H7 (cell line): ENCODE results near the gene ALDH1B1. TPM values are rescaled to one million over a fixed set of nuclear protein-coding genes. Genes with fewer than 3 reads are reported as not detected.

ENCODE experiments used
- DNase-seq: peaks from one replicate; pipeline ENCODE4 v3.0.0; 2012
- H3K27me3 ChIP-seq: 2 replicates; pipeline ENCODE4 v1.6.0; 2011; ENCODE audit warnings: mild to moderate bottlenecking, low read length; ENCODE audit not compliant: control insufficient read depth, insufficient read depth
- H3K36me3 ChIP-seq: replicated peaks from 2 replicates; pipeline ENCODE4 v1.5.1; 2011; ENCODE audit warnings: low read length; ENCODE audit not compliant: control insufficient read depth, insufficient read depth
- H3K4me3 ChIP-seq: 2 replicates; pipeline ENCODE4 v1.5.1; 2011; ENCODE audit warnings: low read depth, mild to moderate bottlenecking, control low read depth, low read length, moderate library complexity; ENCODE audit not compliant: insufficient read depth
- total RNA-seq: library from RNA; depleted of rRNA; stranded (reverse); fragments of >200 nt; shearing (Covaris generic); gene quantifications from 2 replicates; pipeline ENCODE4 v1.2.3, GENCODE V29; 2014

ALDH1B1 gene
- total RNA-seq, 1 experiment from 2014 or later, result 37.3 TPM

DNA sequence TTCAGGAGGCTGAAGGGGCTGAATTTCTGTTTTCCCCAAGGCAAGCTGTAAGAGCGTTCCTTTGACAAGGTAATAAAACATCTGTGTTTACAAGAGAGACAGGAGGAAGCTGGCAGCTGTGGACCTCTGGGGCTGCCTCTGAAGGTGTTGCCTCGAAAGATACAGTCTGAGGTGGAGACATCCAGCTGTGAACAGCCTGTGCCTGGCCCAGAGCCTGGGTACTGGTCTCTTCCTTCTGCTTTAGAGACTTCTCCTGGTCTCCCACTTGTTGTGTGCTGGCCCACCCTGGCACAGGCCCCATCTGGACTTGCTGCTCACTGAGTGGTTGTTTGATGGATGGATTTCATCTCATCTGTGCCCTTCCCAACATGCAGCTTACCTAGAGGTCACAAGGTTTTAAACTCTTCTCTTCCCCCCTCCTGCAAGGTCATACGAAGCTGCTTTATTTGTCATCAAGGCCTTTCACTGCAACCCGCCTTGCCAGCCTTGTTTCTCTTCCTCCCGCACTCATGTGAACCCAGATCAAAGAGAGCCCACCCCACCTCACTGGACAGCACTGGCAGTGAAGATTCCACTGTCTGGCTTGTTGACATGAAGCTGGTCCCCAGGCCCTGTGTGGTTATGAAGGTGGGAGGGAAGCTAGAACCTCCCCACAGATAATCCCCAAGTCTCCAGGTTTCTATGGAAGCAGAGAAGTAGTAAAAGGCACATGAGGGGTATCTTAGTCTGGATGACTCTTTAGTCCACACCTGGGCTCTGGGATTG is 35.0 kb upstream of the ALDH1B1 start:
- DNase-seq, result no peak
- H3K4me3 ChIP-seq, result no peak overlapping the region
- H3K36me3 ChIP-seq, result no peaks in the 10 kb centered on the region
- peaks cover 1% of the 10 kb centered on the region; the same call in 1 of the 2 replicates for H3K27me3 ChIP-seq

DNA sequence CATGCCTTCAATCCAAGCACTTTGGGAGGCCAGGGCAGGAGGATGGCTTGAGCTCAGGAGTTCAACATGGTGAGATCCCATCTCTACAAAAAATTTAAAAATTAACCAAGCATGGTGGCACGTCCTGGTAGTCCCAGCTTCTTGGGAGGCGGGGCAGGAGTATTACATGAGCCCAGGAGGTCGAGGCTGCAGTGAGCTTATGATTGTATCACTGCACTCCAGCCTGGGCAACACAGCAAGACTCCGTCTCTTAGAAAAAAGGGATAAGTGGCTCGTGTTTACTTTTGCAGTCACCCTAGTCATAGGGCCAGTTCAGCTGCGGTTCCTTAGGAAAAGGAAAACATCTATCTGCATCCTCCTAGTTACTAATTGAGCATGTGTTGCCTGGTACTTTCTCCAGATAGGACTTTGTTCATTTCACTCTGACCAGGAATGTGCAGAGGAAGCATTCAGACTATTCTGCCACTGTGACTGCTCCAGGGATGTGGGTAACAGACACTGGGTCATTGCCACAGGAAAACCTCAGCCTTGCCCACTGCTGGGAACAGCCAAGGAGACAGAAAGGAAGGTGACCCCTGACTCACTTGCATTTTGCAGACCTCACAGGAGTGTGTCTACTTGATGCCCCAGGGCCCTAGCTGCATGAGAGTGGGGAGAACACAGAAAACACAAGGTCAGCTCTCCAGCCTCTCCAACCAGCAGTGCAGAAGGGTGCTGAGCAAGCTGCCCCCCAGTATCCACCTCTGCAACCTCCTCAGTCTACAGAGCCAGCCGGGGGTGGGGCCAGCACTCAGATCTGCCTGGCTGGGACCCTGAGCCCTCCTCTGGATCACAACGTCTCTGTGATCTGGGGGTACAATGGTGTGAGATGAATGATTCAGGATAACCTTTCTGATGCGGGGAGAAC is 33.9 kb upstream of the ALDH1B1 start:
- peaks cover 1% of the 10 kb centered on the region; the same call in 1 of the 2 replicates for H3K27me3 ChIP-seq
- no peak for DNase-seq

DNA sequence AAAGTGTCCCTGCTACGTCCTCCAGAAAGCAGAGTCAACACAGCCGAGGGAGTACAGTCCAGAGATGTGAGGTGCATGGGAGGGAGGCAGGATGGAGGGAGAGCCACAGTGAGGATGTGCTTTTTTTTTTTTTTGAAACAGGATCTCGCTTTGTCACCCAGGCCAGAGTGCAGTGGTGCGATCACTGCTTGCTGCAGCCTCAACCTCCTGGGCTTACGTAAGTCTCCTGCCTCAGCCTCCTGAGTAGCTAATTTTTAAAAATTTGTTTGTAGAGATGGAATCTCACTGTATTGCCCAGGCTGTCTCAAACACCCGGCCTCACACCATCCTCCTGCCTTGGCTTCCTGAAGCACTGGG is 33.2 kb upstream of the ALDH1B1 start:
- peaks cover 1% of the 10 kb centered on the region; the same call in 1 of the 2 replicates for H3K27me3 ChIP-seq
- H3K4me3 ChIP-seq, result no peak overlapping the region
- DNase-seq, result no peak
- no peaks in the 10 kb centered on the region for H3K36me3 ChIP-seq

More for the DNA sequence above, 33.9 kb upstream of the ALDH1B1 start:
- H3K36me3 ChIP-seq, result no peaks in the 10 kb centered on the region
- no peak overlapping the region for H3K4me3 ChIP-seq

DNA sequence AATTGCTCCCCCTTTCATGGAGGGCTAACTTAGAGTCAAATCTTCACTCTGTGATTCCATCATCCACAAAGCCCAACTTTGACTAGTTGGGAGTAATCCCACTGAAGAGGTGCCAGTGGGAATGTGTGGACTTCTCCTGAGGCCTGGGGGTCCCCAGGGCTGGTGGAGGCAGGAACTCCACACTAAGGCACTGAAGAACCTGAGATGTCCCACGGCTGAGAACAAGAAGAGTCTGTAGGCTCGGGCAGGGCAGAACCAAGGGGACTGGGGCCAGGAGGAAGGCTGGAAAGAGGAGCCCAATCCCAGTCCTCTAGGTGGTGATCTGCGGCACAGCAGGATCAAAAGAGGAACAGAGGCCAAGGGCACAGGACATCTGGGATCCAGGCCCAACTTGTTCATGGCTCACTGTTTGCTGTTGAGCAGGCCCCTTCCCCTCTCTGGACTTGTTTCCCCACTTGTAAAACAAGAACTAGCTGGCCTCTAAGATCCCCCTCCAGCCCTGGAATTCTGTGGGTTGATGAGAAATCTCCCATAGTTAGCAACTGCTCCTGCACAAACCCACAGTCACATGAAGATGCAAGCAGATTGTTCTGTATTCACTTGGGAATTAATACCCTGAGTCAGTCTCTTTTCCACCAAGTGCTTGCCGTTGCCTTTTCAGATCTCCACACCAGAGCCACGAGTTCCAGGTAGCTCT is 32.7 kb upstream of the ALDH1B1 start:
- Histone ChIP-seq H3K4me3 (no peak overlapping the region), H3K36me3 (no peaks in the 10 kb centered on the region), H3K27me3 (peaks cover 1% of the 10 kb centered on the region; the same call in 1 of the 2 replicates)
- DNase-seq, result no peak

DNA sequence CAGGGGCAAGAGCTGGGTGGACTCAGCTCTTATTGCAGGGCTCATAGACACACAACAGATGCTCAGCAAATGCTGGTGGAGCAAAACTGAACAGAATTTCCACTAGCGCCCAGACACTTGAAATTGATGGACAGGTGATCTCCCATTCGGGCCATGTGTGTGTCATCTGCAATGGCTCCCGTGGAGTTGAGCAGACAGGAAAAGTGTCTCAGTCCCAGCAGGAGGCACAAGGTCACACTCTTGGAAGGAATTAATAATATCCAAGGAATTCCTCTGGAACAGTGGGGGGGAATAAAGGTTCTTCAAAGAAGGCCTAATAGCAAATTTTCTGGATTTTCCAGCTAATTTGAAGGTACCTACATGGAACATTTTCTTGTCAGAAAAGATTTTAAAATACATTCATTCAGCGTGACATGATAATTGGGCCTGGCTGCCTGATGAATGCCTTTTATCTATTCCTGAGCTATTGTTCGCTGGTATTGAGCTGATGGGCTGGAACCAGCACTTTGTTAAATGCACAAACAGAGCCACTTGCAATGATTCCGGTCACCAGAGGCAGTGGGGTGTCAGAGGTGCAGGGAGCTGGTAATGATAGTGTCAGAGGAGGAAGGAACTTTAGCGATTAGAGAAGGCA is 31.5 kb upstream of the ALDH1B1 start:
- Histone ChIP-seq H3K36me3 (no peaks in the 10 kb centered on the region), H3K4me3 (no peak overlapping the region), H3K27me3 (peaks cover 1% of the 10 kb centered on the region; the same call in 1 of the 2 replicates)
- no peak for DNase-seq

DNA sequence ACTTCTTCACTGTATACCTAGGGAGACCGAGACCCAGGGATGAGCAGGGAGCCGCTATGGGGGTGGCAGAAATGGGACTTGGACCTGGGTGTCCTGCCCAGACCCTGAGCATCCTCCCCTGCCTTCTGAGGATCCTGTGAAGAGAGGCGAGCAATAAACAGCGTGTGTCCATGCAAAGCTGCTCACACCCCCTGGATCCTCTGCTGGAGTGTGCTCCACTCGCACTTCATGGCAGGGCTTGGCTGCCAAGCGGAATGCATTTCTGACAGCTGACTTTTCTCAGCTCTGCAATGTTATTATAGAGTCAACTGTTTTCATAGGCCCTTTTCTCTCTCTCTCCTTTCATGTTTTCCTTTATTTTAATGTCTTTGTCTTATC is 31.0 kb upstream of the ALDH1B1 start:
- no peaks in the 10 kb centered on the region for H3K36me3 ChIP-seq
- no peak for DNase-seq
- peaks cover 1% of the 10 kb centered on the region; the same call in 1 of the 2 replicates for H3K27me3 ChIP-seq
- H3K4me3 ChIP-seq, result no peak overlapping the region

DNA sequence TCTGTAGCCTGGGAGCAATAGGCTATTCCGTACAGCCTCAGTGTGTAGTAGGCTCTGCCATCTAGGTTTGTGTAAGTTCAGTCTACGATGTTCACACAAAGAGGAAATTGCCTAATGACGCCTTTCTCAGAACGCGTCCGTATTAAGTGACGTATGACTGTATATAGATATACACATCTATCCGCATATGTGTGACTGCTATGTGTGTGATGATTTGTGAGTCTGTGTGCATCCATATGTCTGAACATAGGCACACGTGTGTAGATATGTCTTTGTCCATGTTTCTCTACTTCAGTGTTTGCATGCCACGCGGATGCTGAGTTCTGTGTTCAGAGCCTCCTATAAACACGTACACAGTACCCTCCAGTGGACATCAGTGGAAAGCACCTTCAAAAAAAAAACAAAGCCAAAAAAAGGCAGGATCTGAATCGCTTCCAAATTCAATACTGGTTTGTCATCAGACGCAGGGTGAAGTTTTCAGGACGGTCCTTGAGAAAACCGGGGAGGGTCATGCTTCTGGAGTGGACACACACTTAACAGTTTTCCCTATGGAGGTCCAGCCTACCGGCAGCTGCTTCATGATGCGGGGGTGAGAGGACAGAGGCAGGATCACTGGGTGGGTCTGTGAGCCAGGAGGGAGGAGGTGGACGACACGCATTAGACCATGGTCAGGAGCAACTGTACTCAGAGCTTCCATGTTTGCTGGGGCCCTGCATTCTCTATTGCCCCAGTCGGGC is 29.5 kb upstream of the ALDH1B1 start:
- Histone ChIP-seq H3K36me3 (no peaks in the 10 kb centered on the region), H3K4me3 (no peak overlapping the region), H3K27me3 (no peaks in the 10 kb centered on the region; the same call in 1 of the 2 replicates)
- DNase-seq, result peak; percentile 52

DNA sequence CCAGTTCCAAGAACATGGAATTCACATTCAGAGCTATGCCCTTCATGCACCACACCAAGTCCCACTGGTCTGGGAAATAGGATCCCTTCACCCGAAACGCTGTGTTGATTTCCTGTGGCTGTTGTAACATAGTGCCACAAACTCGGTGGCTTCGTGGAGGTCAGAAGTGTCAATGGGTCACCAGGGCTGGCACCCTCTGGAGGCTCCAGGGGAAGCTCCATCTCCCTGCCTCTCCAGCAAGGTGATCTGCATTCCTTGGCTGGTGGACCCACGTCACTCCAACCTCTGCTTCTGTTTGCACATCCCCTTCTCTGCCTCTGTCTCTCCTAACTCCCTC is 28.9 kb upstream of the ALDH1B1 start:
- H3K27me3 ChIP-seq, result no peaks in the 10 kb centered on the region; the same call in 1 of the 2 replicates
- H3K36me3 ChIP-seq, result no peaks in the 10 kb centered on the region
- DNase-seq, result no peak
- no peak overlapping the region for H3K4me3 ChIP-seq

DNA sequence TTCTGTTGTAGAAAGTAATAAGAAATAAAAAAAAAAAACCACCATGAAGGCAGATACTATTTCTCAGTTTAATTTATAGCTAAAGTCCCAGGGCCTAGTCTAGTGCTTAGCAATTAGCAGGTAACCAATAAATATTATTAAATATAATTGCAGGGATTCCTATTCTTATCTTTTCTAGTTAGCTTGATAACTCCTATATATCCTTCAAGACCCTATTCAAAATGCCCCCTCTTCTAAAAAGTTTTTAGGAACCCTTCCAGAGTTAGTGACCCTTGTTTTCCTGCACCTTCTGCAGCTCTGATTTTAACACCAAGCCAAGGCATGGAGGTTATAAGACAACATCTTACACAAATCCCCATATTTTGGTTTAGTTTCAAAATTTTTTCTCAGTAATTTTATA is 24.6 kb upstream of the ALDH1B1 start:
- Histone ChIP-seq H3K27me3 (peaks cover 4% of the 10 kb centered on the region; the same call in 1 of the 2 replicates), H3K36me3 (no peaks in the 10 kb centered on the region), H3K4me3 (no peak overlapping the region)
- no peak for DNase-seq

DNA sequence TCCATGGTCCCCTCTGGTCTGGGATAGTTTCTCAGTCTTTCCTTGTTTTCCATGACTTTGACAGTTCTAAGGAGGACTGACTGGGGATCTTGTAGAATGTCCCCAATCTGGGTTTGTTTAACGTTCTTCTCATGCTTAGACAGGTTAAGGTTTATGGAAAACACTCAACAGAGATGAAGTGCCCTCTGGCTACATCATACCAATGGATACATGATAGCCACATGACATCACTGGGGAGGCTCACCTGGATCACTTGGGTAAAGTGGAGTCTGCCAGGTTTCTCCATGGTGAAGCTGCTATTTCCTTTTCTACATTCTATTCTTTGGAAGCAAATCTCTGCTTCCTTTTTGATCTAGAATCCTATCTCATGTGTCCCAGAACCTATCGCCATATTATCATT is 23.8 kb upstream of the ALDH1B1 start:
- no peak overlapping the region for H3K4me3 ChIP-seq
- DNase-seq, result no peak
- H3K36me3 ChIP-seq, result no peaks in the 10 kb centered on the region
- peaks cover 4% of the 10 kb centered on the region; the same call in 1 of the 2 replicates for H3K27me3 ChIP-seq

DNA sequence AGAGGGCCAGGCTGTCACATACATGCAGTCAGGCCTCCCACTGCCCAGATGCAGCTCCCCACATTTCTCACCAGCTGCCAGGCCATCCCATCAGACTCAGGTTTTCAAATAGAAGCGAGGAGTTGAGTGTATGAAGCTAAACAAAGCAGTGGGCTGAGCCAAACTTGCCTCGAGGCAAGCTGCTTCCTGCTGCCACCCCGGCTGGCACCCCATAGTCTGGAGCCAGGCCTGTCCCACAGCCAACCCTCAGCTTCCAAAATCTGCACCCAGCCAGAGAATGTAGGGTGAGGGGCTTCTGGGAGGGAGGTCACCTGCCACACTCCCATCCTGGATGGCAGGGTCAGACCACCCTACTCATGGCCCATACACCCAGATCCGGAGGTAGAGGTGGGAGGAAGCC is 22.3 kb upstream of the ALDH1B1 start:
- Histone ChIP-seq H3K36me3 (no peaks in the 10 kb centered on the region), H3K4me3 (no peak overlapping the region), H3K27me3 (peaks cover 4% of the 10 kb centered on the region; the same call in 1 of the 2 replicates)
- no peak for DNase-seq

DNA sequence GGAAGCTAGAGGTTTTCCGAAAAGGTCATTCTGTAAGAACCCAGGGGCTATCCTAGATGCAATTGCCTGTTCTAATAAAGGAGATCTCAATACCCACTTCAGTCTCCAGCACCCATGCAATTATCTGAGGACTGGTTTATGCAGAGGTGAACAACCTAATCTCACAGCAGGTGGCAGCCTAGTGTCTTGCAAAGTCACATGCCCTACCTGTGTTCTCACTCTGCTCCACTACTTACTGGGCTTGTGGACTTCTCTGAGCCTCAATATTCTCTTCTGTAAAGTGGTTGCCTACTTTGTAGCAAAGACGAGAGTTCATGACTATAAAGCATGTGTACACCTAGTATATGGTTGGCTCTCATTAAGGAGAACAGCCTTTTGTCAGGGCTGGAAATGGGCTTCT is 21.0 kb upstream of the ALDH1B1 start:
- Histone ChIP-seq H3K27me3 (peaks cover 4% of the 10 kb centered on the region; the same call in 1 of the 2 replicates), H3K36me3 (no peaks in the 10 kb centered on the region), H3K4me3 (no peak overlapping the region)
- peak; percentile 53 for DNase-seq

DNA sequence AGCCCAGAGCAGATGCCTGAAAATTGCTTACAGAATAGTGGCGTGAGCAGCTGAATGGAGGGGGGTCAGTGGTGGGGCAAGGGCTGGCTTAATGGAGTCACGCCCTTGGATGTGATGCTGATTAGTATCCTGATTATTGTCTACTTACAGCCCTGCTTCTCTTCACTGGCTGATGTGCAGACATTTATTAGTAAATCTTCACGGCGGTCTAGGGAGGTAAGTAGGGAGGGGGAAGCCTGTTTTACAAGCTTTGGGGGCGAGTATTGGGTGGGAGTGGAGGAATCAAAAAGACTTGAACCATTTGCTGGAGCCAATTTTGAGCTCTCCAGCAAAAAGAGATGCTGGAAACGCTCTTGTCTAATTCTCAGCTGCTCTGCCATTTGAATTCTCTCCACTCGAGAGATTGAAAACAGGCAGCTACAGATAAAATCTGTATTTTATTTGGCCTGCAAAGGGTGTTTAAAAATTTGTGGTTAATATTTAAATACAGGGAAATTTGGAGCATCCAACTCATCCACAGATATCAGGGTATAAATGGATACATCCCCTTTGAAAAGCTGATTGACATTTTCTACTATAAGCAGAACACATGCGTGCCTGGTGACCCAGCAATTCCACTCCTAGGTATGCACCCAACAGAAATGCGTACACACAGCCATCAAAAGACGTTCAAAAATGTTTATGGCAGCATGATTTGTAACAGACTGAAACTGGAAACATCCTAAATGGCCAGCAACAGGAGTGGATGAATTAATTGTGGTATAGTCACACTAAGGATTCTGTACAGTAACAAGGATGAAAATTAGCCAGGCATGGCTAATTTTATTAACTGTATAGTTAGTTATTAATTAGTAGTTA is 19.5 kb upstream of the ALDH1B1 start:
- no peak for DNase-seq
- no peaks in the 10 kb centered on the region for H3K36me3 ChIP-seq
- no peak overlapping the region for H3K4me3 ChIP-seq
- peaks cover 6% of the 10 kb centered on the region; the same call in 1 of the 2 replicates for H3K27me3 ChIP-seq
